HG03571 (cell line): ENCODE data around the gene CYTH3.
"Not testable (repeated sequence)": the region's sequence is repeated elsewhere in the genome, so short reads cannot be mapped to it uniquely, and the experiment has no call there.

Experiments used
- ATAC-seq: cut with Tn5 transposase; IDR thresholded peaks from one replicate; pipeline ENCODE4 v1.9.1; 2021; ENCODE audit not compliant: unreplicated experiment

Gene CYTH3

DNA sequence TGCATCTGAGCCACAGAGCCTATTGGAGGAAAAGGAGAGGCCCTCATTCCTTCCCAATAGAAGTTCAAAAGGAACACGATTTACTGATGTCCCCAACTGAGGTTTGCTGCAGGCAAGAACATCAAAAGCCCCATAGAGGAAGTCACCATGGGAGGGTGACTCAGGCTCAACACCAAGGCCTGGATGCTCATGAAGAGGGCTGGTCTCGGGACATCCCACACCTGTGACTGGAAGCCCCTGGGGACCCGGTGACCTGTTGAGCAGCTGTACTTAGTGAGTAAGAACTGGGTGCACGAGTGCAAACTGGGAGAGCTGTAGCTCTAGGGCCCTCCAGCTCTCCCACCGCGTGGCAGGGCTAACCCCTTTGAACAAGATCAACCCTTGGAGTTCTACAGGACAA lies 38.0 kb downstream of the CYTH3 start:
- ATAC-seq = no peak

DNA sequence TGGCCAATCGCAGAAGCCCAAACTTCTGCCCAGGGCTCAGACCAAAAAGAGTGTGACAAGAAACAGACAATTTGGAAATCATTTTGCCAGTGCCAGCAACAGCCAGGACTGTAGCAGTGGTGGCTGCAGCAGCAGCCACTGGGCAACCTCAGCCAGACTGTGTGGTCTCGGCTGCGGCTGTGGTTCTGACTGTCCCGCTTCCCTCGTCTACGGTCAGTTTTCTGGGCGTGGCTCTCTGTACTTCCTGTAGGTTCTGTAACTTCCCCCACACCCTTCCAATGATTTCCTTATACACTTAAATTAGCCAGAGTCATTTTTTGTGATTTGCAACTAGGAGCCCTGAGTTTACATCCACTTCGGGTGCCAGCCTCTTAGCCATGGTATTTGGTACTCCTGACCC lies 39.9 kb downstream of the CYTH3 start:
- ATAC-seq = no peak

DNA sequence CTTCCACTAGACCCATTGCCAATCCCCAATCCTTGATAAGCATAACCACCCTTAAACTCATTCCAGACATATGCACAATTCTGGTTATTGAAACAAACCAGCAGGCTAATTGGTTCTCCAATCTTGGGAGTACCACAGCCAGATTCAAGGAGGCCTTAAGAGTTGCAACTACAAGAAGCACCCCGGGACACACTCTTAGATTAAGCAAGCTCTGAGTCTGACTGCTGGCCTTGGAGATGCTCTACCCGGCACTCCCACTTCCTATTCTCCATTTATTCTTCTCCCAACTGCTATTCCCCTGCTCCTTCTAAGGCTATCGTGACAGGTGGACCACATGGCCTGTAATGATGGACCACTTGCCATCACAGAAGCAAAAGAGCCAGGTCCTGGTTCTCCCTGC lies 40.3 kb downstream of the CYTH3 start:
- no peak for ATAC-seq

DNA sequence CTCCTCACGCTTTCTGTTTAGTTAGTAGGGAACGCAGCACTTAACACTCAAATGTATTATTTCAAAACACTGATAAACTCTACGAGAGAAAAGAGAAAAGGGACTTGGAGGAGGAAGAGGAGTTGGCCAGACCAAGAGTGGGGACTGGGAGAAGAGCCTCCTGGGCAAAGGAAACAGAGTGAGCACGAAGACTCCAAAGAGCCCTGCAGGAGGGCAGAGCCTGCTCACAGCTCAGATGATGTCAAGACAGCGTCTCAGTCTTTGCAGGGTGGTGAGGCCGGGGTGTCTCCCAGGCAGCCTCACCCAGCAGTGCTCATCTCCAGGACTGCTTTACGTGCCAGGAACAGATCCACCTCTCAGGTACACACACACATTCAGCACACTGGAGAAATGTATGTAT lies 41.2 kb downstream of the CYTH3 start:
- no peak for ATAC-seq

DNA sequence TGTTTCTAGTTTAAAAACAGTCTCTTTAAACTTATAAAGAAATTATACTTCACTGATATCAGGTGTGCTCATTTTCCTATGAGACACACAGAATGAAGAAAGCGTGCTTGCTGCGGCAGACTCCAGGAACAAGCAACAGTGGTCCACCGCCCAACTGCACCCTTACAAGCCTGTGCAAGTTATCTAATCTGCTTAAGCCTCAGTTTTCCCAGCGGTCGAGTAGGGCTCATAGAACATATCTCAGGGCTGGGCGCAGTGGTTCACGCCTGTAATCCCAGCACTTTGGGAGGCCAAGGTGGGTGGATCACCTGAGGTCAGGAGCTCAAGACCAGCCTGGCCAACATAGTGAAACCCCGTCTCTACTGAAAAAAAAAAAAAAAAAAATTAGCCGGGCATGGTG lies 43.1 kb downstream of the CYTH3 start:
- ATAC-seq = not testable (repeated sequence)

DNA sequence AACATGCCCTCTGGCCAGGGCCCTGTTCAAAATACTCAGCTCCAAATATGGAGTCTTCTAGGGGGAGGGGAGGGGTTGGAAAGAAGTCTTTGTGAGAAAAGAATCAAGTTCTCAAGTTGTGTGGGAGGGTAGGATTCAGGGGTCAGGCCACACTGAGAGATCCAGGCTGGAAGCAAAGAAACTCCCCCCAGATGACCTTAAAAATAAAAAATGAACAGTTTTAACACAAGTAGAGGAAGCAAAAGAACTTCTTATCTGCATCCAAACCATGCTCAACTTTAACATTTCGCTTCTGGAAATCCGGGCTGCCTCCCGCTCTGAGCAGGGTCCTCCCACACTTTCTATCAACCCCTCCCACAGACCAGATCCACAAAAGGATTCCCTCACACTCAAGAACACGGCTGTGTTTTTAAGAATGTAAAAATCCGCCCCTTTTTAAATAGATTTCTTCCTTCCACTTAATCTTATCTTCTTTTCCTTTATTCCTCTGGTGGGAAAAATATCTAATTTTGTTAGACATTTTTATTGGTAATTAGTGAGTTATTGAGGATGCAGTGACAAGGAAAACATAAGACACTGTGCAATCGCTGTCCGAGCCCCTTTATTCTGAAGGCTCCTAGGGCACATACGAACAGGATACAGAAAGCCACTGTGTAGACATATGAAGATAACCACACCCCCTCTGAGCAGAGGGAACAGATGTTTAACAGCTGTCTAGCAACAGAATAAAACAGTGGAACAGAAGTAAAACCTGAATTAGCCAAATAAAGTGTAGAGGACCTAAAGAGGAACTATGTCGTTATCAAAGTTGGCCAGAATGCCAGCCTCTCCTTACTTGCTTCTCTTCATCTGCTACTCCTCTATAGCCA lies 43.8 kb downstream of the CYTH3 start:
- no peak for ATAC-seq

DNA sequence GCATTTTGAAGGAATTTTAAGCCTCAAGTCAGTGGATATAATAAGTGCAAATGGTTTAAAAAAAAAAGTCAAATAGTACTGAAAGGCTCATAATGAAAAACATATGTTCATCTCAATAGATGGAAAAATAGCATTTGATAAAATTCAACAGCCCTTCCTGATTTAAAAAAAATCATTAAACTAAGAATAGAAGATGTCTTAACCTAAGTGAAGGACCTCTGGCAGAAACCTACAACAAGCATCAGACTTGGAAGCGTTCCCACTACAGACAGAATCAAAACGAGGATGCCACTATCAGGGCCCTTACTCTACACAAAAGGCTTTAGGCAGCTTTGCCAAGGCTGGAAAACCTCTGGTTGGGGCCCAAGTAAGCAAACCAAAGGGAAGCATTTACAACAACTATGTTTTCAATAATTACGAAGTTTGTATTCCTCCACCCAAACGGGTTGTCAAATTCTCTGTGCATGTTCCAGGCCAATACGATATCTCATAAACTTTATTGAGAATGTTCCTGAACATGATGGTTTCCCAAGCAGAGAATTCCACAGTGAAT lies 45.1 kb downstream of the CYTH3 start:
- ATAC-seq = no peak

DNA sequence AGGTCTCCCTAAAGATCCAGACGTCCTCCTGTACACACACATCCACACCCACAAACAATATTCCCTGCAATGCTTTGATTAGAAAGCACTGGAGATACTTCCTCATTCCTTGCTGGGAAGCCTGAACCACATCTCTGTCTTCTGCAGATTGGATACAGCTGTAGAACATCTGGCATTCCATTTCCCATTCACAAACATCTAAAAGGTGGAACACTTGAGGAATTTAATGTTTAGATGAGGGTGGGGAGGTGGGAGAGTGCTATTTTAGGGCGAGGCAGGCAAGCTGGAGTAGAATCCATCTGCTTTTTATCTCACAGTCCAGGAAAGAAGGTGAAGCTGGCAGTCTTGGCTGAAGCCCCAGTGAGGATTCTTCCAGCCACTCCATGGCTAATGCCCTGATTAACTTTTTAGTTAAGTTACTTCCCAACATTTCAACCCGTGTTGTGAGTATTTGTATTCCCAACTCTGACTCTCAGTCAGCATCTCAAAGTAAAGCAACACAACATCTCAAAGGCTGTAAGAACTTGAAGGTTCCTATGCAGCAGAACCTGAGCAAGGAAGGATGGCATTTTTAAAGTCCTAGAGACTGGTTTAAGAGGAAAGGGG lies 46.1 kb downstream of the CYTH3 start:
- no peak for ATAC-seq

DNA sequence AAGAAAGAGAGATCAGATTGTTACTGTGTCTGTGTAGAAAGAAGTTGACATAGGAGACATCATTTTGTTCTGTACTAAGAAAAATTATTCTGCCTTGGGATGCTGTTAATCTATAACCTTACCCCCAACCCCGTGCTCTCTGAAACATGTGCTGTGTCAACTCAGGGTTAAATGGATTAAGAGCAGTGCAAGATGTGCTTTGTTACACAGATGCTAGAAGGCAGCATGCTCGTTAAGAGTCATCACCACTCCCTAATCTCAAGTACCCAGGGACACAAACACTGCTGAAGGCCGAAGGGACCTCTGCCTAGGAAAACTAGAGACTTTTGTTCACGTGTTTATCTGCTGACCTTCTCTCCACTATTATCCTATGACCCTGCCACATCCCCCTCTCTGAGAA lies 49.0 kb downstream of the CYTH3 start:
- not testable (repeated sequence) for ATAC-seq

DNA sequence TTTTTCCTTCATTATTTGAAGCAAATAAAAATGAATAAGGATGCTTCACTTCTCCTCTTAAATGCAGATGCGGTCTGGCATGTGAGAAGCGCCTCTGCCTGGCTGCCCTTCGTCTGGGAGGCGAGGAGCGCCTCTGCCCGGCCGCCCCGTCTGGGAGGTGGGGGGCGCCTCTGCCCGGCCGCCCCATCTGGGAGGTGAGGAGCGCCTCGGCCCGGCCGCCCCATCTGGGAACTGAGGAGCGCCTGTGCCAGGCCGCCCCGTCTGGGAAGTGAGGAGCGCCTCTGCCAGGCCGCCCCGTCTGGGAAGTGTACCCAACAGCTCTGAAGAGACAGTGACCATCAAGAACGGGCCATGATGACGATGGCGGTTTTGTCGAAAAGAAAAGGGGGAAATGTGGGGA lies 49.4 kb downstream of the CYTH3 start:
- ATAC-seq = not testable (repeated sequence)

DNA sequence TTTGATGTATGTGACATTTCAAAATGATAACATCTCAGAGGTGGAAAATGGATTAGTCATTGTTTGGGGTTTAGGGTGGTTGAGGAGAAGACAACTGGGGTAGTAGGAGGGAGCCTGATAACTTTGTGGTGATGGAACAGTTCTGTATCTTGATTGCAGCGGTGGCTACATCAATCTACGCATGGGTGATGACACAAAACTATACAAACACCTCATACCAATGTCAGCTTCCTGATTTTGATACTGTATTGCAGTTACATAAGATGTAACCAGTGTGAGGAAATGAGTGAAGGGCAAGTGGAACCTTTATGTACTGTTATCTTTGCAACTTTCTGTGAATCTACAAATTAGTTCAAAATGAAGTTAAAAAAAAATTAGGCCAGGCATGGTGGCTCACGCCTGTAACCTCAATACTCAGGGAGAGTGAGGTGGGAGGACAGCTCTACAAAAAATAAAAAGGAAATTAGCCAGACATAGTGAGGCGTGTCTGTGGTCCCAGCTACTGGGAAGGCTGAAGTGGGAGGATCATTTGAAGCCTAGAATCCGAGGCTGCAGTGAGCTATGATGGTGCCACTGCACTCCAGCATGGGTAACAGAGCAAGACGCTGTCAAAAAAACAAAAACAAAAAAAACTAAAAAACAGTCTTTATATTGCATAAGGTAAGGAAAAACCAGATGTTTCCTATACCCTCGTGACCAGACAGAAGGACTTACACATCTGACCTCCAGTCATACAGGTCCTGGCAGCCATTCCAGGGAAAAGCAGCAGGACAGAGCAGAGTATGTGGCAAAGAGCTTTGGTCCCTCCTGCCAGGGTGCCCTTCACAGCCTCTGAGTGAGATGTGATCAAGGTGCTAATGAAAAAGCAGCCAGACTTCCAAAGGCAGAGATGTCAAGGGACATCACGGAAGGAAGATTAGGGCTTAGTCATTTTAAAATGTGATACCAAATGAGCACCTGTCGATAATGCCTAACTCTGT lies 50.8 kb downstream of the CYTH3 start:
- no peak for ATAC-seq

DNA sequence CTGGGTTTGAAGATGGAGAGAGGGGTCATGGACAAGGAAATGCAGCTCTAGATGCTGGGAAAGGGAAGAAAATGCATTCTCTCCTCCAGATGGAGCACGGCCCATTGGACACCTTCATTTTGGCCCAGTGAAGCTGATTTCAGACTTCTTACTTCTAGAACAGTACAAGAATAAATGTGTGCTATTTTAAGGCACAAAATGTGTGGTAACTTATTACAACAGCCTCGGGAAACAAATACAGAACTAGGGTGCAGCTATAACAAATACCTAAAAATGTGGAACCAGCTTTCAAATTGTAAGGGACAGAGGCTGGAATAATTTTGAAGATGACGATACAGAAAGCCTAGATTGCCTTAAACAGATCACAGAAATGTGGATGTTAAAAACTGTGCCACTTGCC lies 54.1 kb downstream of the CYTH3 start:
- ATAC-seq = no peak

DNA sequence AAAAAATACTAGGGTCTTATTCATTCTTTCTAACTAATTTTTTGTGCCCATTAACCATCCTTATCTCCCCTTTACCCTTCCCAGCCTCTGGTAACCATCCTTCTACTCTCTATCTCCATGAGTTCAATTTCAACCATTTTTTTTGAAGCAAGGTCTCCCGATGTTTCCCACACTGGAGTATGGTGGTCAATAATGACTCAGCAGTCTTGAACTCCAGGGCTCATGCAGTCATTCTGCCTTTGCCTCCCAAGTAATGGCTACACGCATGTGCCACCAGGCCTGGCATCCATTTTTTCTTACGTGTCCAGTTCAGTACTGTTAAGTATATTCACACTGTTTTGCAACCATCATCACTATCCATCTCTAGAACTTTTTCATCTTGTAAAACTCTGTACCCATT lies 60.4 kb downstream of the CYTH3 start:
- ATAC-seq = no peak

DNA sequence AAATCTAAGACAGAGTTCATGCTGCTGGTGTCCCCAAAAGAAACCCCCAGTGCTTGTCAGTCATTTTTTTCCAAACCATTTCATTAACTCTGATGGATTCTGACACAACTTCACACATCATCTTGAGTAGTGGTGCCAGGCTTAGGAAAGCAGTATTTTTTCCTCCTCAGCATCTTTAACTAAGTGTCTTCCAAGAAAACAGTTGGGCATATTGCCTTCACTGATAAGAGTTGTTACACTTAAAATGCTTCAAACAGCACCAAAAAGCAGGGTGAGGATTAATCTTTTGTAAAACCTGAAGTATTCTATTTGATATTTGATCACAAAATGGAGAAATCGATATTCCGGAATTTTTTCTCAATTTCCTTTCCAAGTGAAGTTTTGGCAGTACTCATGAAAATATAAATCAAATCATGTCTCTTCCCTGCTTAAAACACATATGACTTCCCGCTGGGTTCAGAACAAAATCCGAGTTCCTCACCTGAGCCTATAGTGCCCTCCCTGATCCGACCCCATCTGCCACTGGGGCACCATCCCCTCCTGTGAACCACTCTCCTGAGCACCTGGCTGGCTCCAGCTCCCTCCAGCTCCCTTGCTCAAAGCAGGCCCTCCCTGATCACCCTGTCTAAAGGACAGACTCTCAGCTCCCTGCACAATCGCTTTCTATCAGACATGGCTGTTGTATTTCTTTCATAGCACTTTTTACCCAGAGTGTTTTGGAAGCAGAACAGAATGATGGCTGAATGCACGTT lies 61.6 kb downstream of the CYTH3 start:
- no peak for ATAC-seq

DNA sequence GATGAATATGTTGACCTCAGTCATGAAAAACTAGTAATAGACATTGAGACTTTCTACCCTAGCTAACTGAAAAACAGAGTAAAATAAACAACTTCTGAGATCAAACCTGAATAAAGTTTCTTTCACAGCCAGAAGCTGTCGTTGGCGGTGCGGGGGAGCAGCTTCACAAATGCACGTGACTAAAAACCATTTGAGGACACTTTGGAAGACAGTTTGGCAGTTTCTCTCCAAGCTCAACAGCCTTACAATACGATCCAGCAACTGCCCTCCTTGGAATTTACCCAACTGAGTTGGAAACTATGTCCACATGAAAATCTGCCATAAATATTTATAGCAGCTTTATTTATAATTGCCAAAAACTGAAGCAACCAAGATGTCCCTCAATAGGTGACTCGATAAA lies 63.1 kb downstream of the CYTH3 start:
- no peak for ATAC-seq

DNA sequence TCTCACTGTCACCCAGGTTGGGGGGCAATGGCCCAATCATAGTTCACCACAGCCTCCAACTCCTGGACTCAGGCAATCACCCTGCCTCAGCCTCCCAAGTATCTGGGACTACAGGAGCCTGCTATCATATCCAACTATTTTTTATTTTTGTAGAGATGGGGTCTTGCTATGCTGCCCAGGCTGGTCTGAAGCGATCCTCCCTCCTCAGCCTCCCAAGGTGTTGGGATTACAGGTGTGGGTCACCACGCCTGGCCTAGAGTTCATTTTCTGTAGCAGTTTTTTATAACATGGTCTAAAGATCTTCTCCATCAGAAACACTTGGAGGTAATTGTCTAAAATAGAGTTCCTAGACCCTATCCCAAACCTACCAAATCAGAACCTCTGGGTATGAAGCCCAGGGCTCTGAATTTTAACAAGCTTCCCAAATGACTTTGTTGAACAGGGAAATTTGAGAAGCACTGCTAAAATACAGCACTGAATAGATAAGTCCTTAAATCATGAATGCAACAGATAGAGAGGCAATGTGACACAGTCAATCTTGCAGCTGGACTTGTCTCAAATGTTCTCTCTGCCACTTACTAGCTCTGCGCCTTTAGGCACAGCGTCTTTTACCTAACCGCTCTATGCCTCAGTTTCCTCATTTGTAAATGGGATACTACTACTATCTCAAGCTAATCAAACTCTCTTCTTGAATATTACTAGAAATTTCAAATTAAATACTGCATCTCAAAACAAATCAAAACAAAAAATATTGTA lies 63.7 kb downstream of the CYTH3 start:
- no peak for ATAC-seq

DNA sequence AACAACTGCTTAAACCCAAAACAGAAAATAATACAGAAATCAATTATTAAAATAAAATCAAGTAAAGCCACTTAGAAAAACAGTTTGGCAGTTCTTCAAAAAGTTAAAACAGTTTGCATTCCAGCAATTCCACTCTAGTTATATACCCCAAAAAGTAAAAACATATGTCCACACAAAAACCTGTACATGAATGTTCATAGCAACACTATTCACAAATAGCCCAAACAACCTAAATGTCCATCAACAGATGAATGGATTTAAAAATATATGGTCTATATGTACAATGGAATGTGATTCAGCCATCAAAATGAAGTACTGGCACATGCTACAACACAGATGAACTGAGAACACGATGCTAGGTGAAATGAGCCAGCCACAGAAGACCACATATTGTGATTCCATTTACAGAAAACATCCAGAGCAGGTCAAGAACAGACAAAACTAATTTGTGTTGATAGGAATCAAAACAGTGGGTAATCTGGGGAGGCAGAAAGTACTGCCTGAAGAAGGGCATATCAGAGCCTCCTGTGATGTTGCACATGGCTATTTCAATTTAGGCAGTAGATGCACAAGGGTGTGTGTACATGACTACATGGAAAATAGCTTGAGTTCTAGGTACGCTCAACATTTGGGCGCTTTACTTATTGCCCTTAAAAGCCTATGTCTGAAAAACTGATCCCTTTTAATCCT lies 66.3 kb downstream of the CYTH3 start:
- ATAC-seq = no peak

DNA sequence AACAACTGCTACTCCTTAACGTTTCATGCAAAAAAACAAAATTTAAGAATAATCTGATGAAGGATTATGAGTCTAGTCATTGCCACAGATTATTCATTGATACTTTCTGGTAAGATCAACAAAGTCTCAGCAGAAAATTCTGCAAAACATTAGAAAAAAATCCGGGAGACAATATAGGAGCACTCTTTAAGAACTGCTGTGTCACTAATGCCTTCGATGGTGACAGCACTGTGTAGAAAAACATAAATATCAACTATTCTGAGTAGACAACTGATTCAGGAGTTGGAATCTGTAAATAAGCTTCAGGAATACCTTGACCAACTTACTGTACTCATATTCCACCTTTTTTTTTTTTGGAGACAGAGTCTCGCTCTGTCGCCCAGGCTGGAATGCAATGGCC lies 69.0 kb downstream of the CYTH3 start:
- ATAC-seq = no peak

DNA sequence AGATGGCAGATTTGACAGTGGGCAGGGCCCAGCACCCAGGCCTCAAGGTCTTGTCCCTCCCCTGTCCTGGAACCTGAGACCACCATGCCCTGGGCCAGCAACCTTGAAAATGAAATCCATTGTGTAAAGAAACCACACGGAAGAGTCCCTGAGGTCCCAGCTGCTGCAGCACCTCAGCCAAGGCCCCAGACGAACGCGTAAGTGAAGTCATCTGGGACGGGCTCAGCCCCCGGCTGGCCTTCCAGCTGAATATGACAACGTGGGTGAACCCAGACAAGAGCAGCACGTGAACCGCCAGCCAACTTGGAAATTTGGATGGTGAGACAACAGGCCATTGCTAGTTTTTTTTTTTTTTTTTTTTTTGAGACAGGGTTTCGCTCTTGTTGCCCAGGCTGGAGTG lies 70.3 kb downstream of the CYTH3 start:
- no peak for ATAC-seq
